ENCODE data around the gene FBN2. TPM values are rescaled to one million over a fixed set of nuclear protein-coding genes. Genes with fewer than 3 reads are reported as not detected.
"Not testable (repeated sequence)": the region's sequence is repeated elsewhere in the genome, so short reads cannot be mapped to it uniquely, and the experiment has no call there.

The FBN2 gene
- total RNA-seq, 1 experiment from 2014 or later, result 193 TPM

- TF ChIP-seq, protein P1, sequence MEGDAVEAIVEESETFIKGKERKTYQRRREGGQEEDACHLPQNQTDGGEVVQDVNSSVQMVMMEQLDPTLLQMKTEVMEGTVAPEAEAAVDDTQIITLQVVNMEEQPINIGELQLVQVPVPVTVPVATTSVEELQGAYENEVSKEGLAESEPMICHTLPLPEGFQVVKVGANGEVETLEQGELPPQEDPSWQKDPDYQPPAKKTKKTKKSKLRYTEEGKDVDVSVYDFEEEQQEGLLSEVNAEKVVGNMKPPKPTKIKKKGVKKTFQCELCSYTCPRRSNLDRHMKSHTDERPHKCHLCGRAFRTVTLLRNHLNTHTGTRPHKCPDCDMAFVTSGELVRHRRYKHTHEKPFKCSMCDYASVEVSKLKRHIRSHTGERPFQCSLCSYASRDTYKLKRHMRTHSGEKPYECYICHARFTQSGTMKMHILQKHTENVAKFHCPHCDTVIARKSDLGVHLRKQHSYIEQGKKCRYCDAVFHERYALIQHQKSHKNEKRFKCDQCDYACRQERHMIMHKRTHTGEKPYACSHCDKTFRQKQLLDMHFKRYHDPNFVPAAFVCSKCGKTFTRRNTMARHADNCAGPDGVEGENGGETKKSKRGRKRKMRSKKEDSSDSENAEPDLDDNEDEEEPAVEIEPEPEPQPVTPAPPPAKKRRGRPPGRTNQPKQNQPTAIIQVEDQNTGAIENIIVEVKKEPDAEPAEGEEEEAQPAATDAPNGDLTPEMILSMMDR (IDR thresholded peaks at IDR 0.05; ENCODE audit: unreplicated experiment), result no peak
- no peaks in the 10 kb centered on the region for H3K4me1 Mint-ChIP-seq (ENCODE audit: insufficient read depth, unreplicated experiment)
- intact Hi-C loops (cut with micrococcal nuclease), result no loop called here
- no peak overlapping the region for H3K4me3 Mint-ChIP-seq (ENCODE audit: unreplicated experiment)
- CTCF ChIA-PET, result no interaction called here
- peaks cover 44% of the 10 kb centered on the region for H3K9me3 Mint-ChIP-seq (ENCODE audit: unreplicated experiment)
- no peaks in the 10 kb centered on the region for H3K27me3 Mint-ChIP-seq (ENCODE audit: insufficient read depth, unreplicated experiment)
- POLR2A ChIA-PET, result interaction anchor here (0.7 kb wide), 1 partner anchor 326 kb away, joined by 3 read pairs; no protein-coding TSS in a partner anchor
- no TSS peak for BruUV-seq (replicated peaks)
- no peak overlapping the region for H3K27ac Mint-ChIP-seq (ENCODE audit: low read depth, unreplicated experiment)
- H3K36me3 Mint-ChIP-seq (ENCODE audit: insufficient read depth, unreplicated experiment), result peaks cover 46% of the 10 kb centered on the region
- no peak for DNase-seq (ENCODE audit: unreplicated experiment)
Observed at GRCh38 chr5:128506643-128507042, 31.4 kb downstream of the FBN2 start.

GRCh38 chr5:128503727-128504126 is 34.3 kb downstream of the FBN2 start:
- H3K27me3 Mint-ChIP-seq (ENCODE audit: insufficient read depth, unreplicated experiment); H3K4me3 Mint-ChIP-seq (ENCODE audit: unreplicated experiment); BruUV-seq (replicated peaks); POLR2A ChIA-PET; intact Hi-C loops (cut with micrococcal nuclease); DNase-seq (ENCODE audit: unreplicated experiment); H3K27ac Mint-ChIP-seq (ENCODE audit: low read depth, unreplicated experiment); H3K4me1 Mint-ChIP-seq (ENCODE audit: insufficient read depth, unreplicated experiment): not testable (repeated sequence)
- peaks cover 37% of the 10 kb centered on the region for H3K9me3 Mint-ChIP-seq (ENCODE audit: unreplicated experiment)
- H3K36me3 Mint-ChIP-seq (ENCODE audit: insufficient read depth, unreplicated experiment), result peaks cover 36% of the 10 kb centered on the region
- CTCF ChIA-PET, result interaction anchor here (0.6 to 1.7 kb wide), 3 partner anchors 12 to 959 kb away, joined by 3 to 4 read pairs (median 3); no protein-coding TSS in a partner anchor

DNA sequence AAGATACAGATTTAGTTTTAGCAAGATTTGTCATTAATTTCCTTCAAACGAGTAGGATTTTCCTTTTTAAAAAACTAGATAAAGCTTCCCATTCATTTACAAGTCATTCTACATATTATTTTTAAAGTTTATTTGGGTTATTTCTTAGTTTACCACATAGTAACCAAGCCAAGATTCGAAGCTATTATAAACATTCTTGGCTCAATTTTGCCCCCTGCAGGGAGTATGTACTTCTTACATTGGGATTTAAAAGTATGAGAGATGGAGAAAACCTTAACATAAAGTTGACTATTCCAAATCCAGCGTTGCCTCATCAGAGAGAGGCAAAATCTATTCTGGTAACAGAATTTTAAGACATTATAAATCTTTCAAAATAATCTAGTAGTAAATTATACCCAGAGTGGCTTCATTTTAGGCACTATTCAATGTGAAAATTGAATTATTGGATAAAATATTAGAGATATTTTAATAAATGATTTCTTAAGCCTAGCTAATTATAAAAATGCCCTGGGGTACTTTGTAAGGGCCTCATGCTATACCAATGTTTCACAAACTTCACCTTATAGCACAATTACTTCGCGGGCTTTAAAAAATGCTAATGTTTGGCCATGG is 39.1 kb downstream of the FBN2 start:
- TF ChIP-seq, protein P1 (IDR thresholded peaks at IDR 0.05; ENCODE audit: unreplicated experiment), result peak; percentile 46
- peaks cover 20% of the 10 kb centered on the region for H3K36me3 Mint-ChIP-seq (ENCODE audit: insufficient read depth, unreplicated experiment)
- H3K27ac Mint-ChIP-seq (ENCODE audit: low read depth, unreplicated experiment), result no peak overlapping the region
- peaks cover 9% of the 10 kb centered on the region for H3K9me3 Mint-ChIP-seq (ENCODE audit: unreplicated experiment)
- H3K27me3 Mint-ChIP-seq (ENCODE audit: insufficient read depth, unreplicated experiment), result no peaks in the 10 kb centered on the region
- peaks cover 8% of the 10 kb centered on the region for H3K4me1 Mint-ChIP-seq (ENCODE audit: insufficient read depth, unreplicated experiment)
- peak; percentile 77 for DNase-seq (ENCODE audit: unreplicated experiment)
- no TSS peak for BruUV-seq (replicated peaks)
- no peak overlapping the region for H3K4me3 Mint-ChIP-seq (ENCODE audit: unreplicated experiment)
- intact Hi-C loops (cut with micrococcal nuclease), result loop anchor here (1.0 to 10.0 kb wide), 7 partner anchors 154 to 937 kb away; no protein-coding TSS in a partner anchor
- ChIA-PET CTCF (interaction anchor here (0.5 to 5.7 kb wide), 33 partner anchors 9 to 794 kb away, joined by 3 to 121 read pairs (median 4); partner anchors contain the start of gene ISOC1), POLR2A (interaction anchor here (0.6 to 1.1 kb wide), 3 partner anchors 8 to 284 kb away, joined by 3 to 5 read pairs (median 3); no protein-coding TSS in a partner anchor)

DNA sequence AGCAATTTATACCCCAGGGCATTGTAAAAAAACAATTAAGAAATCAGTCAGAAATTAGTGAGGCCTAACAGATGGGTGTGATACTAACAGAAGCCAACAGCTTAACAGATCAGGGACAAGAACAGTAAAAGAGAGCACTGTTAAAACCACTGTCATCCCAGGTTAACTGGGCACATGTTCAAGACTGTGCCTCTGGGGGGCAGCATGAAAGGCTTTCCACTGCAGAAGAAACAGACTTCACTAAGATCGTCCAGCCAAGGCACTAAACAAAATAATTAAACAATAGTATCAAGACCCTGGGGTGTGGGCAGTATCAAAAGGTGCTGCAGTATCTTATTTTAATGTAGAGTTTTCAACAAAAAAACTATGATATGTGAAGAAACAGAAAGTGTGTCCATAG is 43.5 kb downstream of the FBN2 start:
- no peaks in the 10 kb centered on the region for H3K9me3 Mint-ChIP-seq (ENCODE audit: unreplicated experiment)
- H3K27ac Mint-ChIP-seq (ENCODE audit: low read depth, unreplicated experiment), result no peak overlapping the region
- intact Hi-C loops (cut with micrococcal nuclease), result loop anchor here (10.0 kb wide), 2 partner anchors 150 to 750 kb away; no protein-coding TSS in a partner anchor
- H3K36me3 Mint-ChIP-seq (ENCODE audit: insufficient read depth, unreplicated experiment), result peaks cover 7% of the 10 kb centered on the region
- CTCF ChIA-PET, result interaction anchor here (0.5 to 2.0 kb wide), 6 partner anchors 119 to 283 kb away, joined by 3 to 6 read pairs (median 4); no protein-coding TSS in a partner anchor
- POLR2A ChIA-PET, result interaction anchor here (0.8 to 0.9 kb wide), 2 partner anchors 12 to 52 kb away, joined by 3 to 4 read pairs; no protein-coding TSS in a partner anchor
- no peak overlapping the region for H3K4me3 Mint-ChIP-seq (ENCODE audit: unreplicated experiment)
- no peaks in the 10 kb centered on the region for H3K27me3 Mint-ChIP-seq (ENCODE audit: insufficient read depth, unreplicated experiment)
- TF ChIP-seq, protein P1 (IDR thresholded peaks at IDR 0.05; ENCODE audit: unreplicated experiment), result no peak
- BruUV-seq (replicated peaks), result no TSS peak
- H3K4me1 Mint-ChIP-seq (ENCODE audit: insufficient read depth, unreplicated experiment), result no peaks in the 10 kb centered on the region
- peak; percentile 32 for DNase-seq (ENCODE audit: unreplicated experiment)
